Skeletal muscle tissue (tissue), 4 donors: ENCODE results near the gene FLT3. TPM values are rescaled to one million over a fixed set of nuclear protein-coding genes. Genes with fewer than 3 reads are reported as not detected.
"Not testable (repeated sequence)": the region's sequence is repeated elsewhere in the genome, so short reads cannot be mapped to it uniquely, and the experiment has no call there.

Experiments
- H3K27ac ChIP-seq: one replicate; pipeline ENCODE4 v1.7.0; 2013; ENCODE audit warnings: mild to moderate bottlenecking, low read depth, low read length, inconsistent platforms
- H3K27me3 ChIP-seq, 3 donors: one replicate each; pipeline ENCODE4 v1.7.0; 2013; ENCODE audit warnings: low read length in 3 of 3; ENCODE audit not compliant: control insufficient read depth in 3 of 3, insufficient read depth in 3 of 3
- H3K36me3 ChIP-seq, 3 donors: one replicate each; pipeline ENCODE4 v1.7.0; 2013; ENCODE audit warnings: low read length in 3 of 3; ENCODE audit not compliant: control insufficient read depth in 3 of 3, insufficient read depth in 3 of 3
- H3K4me1 ChIP-seq, 3 donors: one replicate each; pipeline ENCODE4 v1.7.0; 2013; ENCODE audit warnings: low read length in 3 of 3, mild to moderate bottlenecking in 3 of 3; ENCODE audit not compliant: control insufficient read depth in 3 of 3, insufficient read depth in 3 of 3
- H3K4me3 ChIP-seq, 3 donors: one replicate each; pipeline ENCODE4 v1.7.0; 2013; ENCODE audit warnings: low read length in 3 of 3
- H3K9ac ChIP-seq, 3 donors: one replicate each; pipeline ENCODE4 v1.7.0; 2013; ENCODE audit warnings: low read length in 3 of 3, mild to moderate bottlenecking in 3 of 3, moderate library complexity in 2 of 3, low read depth in 1 of 3
- H3K9me3 ChIP-seq, 3 donors: one replicate each; pipeline ENCODE4 v1.7.0; 2013; ENCODE audit warnings: low read length in 3 of 3; ENCODE audit not compliant: control insufficient read depth in 3 of 3
- total RNA-seq: library from RNA; depleted of rRNA; stranded (reverse); fragments of >200 nt; gene quantifications from one replicate; pipeline ENCODE4 v1.2.3, GENCODE V29; 2014
- donor health status: Osteomylitis.

The FLT3 gene
- total RNA-seq, 1 donor from 2014 or later, result 0.52 TPM

DNA sequence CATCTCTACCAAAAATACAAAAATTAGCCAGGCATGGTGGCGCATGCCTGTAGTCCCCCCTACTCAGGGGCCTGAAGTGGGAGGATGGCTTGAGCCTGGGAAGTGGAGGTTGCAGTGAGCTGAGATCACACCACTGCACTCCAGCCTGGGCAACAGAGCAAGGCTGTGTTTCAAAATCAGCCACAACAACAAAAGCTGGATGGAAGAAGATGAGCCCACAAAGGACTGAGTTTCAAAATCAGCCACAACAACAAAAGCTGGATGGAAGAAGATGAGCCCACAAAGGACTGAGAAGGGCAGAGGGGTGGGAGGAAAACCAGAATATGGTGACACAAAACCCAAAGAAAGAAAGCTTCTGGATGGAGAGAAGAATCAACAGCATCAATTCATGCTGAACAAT is 67.9 kb downstream of the FLT3 start:
- H3K4me1 ChIP-seq, H3K4me3 ChIP-seq, H3K27me3 ChIP-seq, H3K9me3 ChIP-seq, H3K36me3 ChIP-seq, H3K9ac ChIP-seq, H3K27ac ChIP-seq: not testable (repeated sequence)

DNA sequence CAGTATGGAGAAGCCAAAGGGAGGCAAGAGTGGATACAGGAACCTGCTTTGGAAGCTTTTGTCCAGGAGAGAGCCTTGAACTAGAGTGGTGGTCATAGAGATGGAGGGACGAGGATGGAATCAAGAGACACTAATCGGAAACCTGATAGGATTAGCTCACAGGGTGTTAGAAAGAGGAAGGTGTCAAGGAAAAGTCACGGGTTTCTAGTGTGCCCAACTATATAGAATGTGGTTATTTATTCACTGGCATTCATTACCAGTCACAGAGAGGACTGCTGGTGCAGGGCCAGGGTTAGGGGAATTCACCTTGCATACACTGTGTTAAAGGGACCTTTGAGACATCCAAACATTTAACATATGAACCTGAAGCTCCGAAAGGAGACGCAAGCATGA is 68.5 kb downstream of the FLT3 start:
- no peak overlapping the region for H3K27ac ChIP-seq
- no peak overlapping the region for H3K9ac ChIP-seq
- no peaks in the 10 kb centered on the region for H3K4me1 ChIP-seq
- no peak overlapping the region for H3K4me3 ChIP-seq
- H3K36me3 ChIP-seq, result no peaks in the 10 kb centered on the region
- H3K9me3 ChIP-seq, result no peaks in the 10 kb centered on the region
- peaks cover 0 to 5% (median 5%) of the 10 kb centered on the region in 3 donors for H3K27me3 ChIP-seq

DNA sequence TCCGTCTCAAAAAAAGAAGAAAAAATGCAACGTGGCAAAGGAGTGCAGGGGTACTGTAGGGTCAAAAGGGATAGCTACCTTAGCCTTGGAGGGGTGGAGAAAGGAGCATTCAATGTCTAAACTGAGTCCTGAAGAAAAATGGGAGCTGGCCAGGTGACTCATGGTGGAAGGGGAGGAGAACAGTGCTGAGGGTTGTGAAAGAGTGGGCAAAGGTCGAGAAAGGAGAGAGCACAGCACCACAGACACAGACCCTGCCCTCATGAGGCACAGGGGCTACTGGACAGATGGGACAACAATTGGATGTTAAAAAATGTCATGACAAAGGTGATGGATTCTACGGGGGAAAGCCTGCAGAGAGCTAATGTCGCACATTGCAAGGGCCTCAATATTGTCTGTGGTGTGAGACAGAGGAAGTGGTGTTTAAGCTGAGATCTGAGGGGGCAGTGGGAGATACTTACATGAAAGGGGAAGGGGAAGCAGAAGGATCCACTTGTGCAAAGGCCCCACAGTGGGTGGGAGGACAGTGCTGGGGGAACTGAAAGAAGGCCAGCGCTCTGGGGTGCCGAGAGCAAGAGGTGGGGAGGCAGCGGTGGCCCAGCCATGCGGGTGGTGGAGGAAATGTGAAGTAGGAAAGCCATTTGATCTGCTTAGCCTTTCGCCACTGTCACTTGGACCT is 69.0 kb downstream of the FLT3 start:
- no peaks in the 10 kb centered on the region for H3K36me3 ChIP-seq

DNA sequence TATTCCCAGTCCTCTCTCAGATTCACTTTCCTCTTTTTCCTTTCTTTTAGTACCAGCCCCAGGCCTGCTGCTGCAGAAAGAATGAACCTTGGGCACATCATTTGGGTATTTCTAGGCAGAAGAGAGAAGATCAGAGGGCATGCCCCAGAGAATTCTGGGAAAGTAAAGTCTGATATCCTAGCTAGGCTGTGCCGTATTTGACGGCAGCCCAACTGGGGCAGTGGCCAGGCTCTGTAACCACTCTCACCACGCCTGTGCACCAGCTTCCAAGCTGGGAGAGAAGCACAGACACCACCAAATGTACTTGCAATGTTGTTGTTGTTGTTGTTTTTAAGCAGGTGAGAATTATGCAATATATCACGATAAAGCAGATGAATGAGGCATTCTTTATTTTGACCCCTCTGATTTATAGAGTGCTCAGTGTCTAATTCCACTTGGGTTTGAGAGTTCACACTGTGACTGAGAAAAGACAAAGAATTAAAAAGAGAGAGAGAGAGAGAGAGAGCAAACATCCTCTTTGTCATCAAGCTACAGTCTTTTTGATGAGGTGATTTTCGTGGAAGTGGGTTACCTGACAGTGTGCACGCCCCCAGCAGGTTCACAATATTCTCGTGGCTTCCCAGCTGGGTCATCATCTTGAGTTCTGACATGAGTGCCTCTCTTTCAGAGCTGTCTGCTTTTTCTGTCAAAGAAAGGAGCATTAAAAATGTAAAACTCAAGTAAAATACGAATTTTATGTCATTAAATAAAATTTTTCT is 72.6 kb downstream of the FLT3 start:
- H3K4me3 ChIP-seq, result no peak overlapping the region
- H3K4me1 ChIP-seq, result no peaks in the 10 kb centered on the region
- no peak overlapping the region for H3K27ac ChIP-seq
- H3K9me3 ChIP-seq, result no peaks in the 10 kb centered on the region
- H3K9ac ChIP-seq, result no peak overlapping the region
- H3K27me3 ChIP-seq, result peaks cover 0 to 5% (median 3%) of the 10 kb centered on the region in 3 donors
- no peaks in the 10 kb centered on the region for H3K36me3 ChIP-seq

More for the DNA sequence above, 69.0 kb downstream of the FLT3 start:
- Histone ChIP-seq H3K27me3 (peaks cover 0 to 5% (median 5%) of the 10 kb centered on the region in 3 donors), H3K4me1 (no peaks in the 10 kb centered on the region), H3K4me3 (no peak overlapping the region), H3K9ac (no peak overlapping the region), H3K27ac (no peak overlapping the region), H3K9me3 (no peaks in the 10 kb centered on the region)

DNA sequence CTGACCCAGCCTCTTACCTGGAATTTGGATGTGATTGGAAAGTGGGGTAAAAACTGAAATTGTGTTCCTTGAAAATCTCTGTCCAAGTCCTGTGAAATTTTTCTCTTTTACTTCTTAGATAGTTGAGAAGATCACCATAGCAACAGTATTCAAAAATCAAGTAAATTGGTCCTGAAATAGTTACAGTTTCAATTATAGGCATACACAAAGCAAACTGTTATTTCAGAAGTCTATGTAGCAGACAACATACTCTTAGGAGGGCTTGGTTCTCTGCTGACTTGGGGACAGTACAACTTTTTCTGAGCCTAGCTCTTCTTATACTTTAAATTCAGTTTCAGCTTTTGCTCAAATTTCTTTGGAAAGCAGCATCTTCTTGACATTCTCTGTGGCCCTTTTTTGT is 73.3 kb downstream of the FLT3 start:
- H3K36me3 ChIP-seq, result no peaks in the 10 kb centered on the region
- no peak overlapping the region for H3K27ac ChIP-seq

DNA sequence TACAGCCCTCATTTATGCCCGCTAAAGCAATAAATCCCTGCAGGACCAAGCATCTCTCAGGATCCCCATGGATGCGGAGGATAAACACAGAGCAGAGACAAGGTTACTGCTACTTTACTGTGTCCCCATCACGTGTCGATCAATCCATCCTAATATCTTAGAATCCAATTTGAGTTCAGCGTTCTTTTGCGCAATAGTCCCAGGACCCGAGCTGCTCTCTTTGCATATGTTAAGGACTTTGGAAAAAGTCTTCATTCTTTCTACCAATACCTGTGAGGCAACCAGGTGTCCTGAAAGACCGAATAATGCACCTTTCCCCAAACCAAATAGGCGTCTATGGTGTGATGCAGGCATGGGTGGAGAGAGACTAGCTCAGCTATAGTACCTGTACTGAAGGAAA is 73.9 kb downstream of the FLT3 start:
- H3K36me3 ChIP-seq, result no peaks in the 10 kb centered on the region
- H3K4me3 ChIP-seq, result no peak overlapping the region
- no peak overlapping the region for H3K27ac ChIP-seq

More for the DNA sequence above, 73.3 kb downstream of the FLT3 start:
- H3K4me1 ChIP-seq, result no peaks in the 10 kb centered on the region
- no peak overlapping the region for H3K4me3 ChIP-seq
- H3K9me3 ChIP-seq, result no peaks in the 10 kb centered on the region
- no peak overlapping the region for H3K9ac ChIP-seq
- peaks cover 0 to 5% (median 3%) of the 10 kb centered on the region in 3 donors for H3K27me3 ChIP-seq

DNA sequence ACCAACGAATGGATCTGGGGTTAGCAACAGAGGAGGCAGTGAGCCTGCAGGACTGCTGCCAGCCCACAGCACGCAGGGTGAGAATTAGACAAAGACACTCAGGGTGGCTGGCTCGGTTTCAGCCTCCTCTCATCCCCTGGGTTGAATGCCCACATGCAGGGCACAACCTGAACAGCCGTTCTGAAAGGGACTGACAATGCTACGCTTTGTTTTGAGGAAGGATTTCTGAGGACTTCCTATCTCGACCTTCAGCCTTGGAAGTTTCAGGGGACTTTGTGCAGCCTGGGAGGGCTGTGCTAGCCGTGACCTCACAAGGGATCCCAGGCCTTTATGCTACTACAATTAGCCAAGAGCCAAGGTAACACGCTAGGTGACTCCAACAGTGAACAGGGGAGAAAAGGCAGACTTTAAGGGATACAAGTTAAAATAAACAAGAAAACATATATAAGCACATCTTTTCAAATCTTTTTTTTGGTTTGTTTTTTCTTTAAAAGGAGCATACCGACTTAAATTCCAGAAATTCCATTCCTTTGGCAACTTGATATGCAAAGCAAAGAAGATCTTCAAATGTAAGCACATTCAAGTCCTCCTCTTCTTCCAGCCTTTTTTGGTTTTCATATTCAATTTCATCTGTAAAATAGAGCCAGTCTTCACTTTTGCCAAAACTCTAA is 77.4 kb downstream of the FLT3 start:
- H3K4me1 ChIP-seq, result no peaks in the 10 kb centered on the region
- H3K9ac ChIP-seq, result no peak overlapping the region
- H3K36me3 ChIP-seq, result no peaks in the 10 kb centered on the region
- peaks cover 0 to 2% (median 0%) of the 10 kb centered on the region in 3 donors for H3K27me3 ChIP-seq
- H3K4me3 ChIP-seq, result no peak overlapping the region
- H3K27ac ChIP-seq, result no peak overlapping the region
- no peaks in the 10 kb centered on the region for H3K9me3 ChIP-seq

More for the DNA sequence above, 73.9 kb downstream of the FLT3 start:
- Histone ChIP-seq H3K27me3 (peaks cover 0 to 3% (median 2%) of the 10 kb centered on the region in 3 donors), H3K9me3 (no peaks in the 10 kb centered on the region), H3K4me1 (no peaks in the 10 kb centered on the region), H3K9ac (no peak overlapping the region)

DNA sequence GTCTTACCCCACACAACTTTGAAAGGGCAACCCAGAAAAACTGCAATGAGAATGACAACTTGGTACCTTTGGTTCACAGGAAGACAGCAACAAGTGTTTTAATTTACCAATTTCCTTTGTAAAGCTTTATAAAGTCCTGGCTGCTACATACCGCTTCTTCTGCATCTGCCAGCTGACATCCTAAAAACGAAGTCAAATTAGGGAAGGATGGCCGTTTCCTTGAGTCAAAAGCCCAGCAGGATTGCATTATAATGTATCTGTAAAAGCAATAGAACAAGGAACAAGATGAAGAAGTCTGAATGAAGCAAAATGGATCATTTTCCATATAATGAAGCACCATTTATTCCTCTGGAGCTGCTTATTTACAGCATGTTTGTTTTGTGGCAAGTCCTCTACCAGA is 86.1 kb downstream of the FLT3 start:
- Histone ChIP-seq H3K9me3 (no peaks in the 10 kb centered on the region), H3K36me3 (no peaks in the 10 kb centered on the region), H3K27ac (no peak overlapping the region), H3K9ac (no peak overlapping the region), H3K4me3 (no peak overlapping the region), H3K4me1 (no peaks in the 10 kb centered on the region), H3K27me3 (peaks cover 0 to 20% (median 5%) of the 10 kb centered on the region in 3 donors)

DNA sequence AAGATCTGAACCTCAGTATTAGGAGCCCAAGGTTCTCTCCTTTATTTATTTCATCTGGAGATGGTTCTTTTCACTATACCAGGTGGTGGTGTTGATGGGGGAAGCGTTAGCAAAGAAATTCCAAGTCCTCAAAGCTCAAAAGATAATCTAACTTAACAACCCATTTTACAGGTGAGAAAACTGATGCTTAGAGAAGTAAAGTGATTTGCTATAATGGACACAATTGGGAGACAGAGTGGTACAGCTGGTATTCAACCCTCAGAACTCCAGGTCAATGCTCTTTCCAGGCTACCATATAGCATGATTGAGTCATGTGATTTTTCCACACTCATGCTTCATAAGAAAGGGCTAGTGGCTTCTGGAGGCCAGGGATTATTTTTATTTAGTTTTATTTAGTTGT is 86.9 kb downstream of the FLT3 start:
- Histone ChIP-seq H3K4me3 (no peak overlapping the region), H3K27me3 (peaks cover 0 to 20% (median 5%) of the 10 kb centered on the region in 3 donors), H3K27ac (no peak overlapping the region), H3K9ac (no peak overlapping the region), H3K36me3 (no peaks in the 10 kb centered on the region), H3K9me3 (no peaks in the 10 kb centered on the region), H3K4me1 (no peaks in the 10 kb centered on the region)

DNA sequence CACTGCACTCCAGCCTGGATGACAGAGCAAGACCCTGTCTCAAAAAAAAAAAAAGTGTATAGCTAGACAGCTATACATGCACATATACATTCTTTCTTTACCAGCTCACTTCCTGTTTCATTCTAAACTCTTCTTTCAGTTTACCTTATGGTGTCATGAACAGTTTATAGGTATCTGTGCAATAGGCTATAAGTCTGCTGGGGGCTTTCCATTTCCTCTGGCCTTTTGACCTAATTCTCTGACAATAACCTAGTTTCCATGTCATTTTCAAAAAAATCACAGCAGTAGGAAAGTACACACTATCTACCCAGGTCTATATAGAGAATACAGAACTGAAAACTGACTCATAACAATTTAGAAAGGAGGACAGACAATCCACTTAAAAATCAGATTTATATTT is 87.5 kb downstream of the FLT3 start:
- no peak overlapping the region for H3K9ac ChIP-seq
- H3K4me3 ChIP-seq, result no peak overlapping the region
- no peaks in the 10 kb centered on the region for H3K9me3 ChIP-seq
- H3K27me3 ChIP-seq, result peaks cover 0 to 20% (median 5%) of the 10 kb centered on the region in 3 donors
- no peaks in the 10 kb centered on the region for H3K36me3 ChIP-seq
- no peak overlapping the region for H3K27ac ChIP-seq
- H3K4me1 ChIP-seq, result no peaks in the 10 kb centered on the region
